ENCODE data around the gene TNNT2. TPM values are rescaled to one million over a fixed set of nuclear protein-coding genes. Genes with fewer than 3 reads are reported as not detected.

Gene TNNT2
- total RNA-seq, 1 donor, result not detected

DNA sequence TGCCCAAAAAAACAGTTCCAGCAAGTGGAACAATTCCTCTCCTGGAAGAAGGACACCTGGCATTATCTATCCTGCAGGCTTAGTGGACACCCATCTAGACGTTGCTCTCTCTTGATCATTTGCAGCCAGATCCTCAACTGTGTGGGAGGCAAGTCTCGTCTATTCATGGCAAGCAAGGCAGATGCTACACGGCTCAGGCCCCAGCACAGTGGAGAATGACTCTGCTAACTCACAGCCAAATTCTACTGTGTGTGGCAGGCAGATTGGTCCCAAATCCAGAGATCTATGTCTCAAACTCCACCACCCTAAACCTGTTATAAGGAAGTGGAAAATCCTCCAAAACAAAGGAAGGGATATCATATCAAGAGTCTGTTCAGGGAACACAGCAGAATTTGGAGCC lies 7.0 kb downstream of the TNNT2 start:
- no peak overlapping the region for H3K27ac ChIP-seq (ENCODE audit: low read depth, low read length)
- TF ChIP-seq, protein P1, sequence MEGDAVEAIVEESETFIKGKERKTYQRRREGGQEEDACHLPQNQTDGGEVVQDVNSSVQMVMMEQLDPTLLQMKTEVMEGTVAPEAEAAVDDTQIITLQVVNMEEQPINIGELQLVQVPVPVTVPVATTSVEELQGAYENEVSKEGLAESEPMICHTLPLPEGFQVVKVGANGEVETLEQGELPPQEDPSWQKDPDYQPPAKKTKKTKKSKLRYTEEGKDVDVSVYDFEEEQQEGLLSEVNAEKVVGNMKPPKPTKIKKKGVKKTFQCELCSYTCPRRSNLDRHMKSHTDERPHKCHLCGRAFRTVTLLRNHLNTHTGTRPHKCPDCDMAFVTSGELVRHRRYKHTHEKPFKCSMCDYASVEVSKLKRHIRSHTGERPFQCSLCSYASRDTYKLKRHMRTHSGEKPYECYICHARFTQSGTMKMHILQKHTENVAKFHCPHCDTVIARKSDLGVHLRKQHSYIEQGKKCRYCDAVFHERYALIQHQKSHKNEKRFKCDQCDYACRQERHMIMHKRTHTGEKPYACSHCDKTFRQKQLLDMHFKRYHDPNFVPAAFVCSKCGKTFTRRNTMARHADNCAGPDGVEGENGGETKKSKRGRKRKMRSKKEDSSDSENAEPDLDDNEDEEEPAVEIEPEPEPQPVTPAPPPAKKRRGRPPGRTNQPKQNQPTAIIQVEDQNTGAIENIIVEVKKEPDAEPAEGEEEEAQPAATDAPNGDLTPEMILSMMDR (IDR thresholded peaks at IDR 0.05; ENCODE audit: extremely low read depth, low read depth, low read length), result no peak
- H3K36me3 ChIP-seq (ENCODE audit: insufficient read depth, low read length), result no peaks in the 10 kb centered on the region
- no peak overlapping the region for H2AFZ ChIP-seq (ENCODE audit: low read length)
- no peaks in the 10 kb centered on the region for H3K9me3 ChIP-seq (ENCODE audit: low read depth, low read length)
- no peaks in the 10 kb centered on the region for H3K79me2 ChIP-seq (ENCODE audit: insufficient read depth, low read length)
- H4K20me1 ChIP-seq (ENCODE audit: insufficient read depth, low read length), result no peaks in the 10 kb centered on the region
- peaks cover 83% of the 10 kb centered on the region for H3K27me3 ChIP-seq (ENCODE audit: insufficient read depth, low read length)
- H3K4me3 ChIP-seq (ENCODE audit: insufficient read depth, low read length), result no peak overlapping the region
- DNase-seq (ENCODE audit: insufficient read length, low spot score, missing footprints), result peak; percentile 39
- no peak overlapping the region for H3K4me2 ChIP-seq (ENCODE audit: insufficient read depth, low read length)
- H3K4me1 ChIP-seq (ENCODE audit: insufficient read depth, low read length), result no peaks in the 10 kb centered on the region

DNA sequence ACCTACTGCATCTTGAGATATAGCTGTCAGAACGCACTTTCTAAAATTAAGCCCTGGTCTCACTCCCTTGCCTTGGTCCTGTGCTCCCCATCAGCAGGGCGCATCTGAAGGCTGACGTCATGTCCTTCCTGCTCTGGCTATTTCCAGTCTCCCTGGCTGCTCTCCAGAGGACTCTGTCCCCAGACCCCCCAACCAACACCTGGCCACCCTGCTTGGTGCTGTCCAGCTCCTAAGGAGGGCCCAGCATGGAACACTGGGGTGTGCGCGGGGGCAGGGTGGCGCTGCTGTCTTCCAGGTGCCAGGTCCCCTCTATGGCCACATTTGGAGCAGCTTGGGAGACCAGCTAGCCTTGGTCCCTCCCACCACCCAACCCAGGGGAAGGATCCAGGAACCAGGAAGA lies 8.3 kb downstream of the TNNT2 start:
- no peak overlapping the region for H3K4me2 ChIP-seq (ENCODE audit: insufficient read depth, low read length)
- H3K79me2 ChIP-seq (ENCODE audit: insufficient read depth, low read length), result no peaks in the 10 kb centered on the region
- TF ChIP-seq, protein P1 (IDR thresholded peaks at IDR 0.05; ENCODE audit: extremely low read depth, low read depth, low read length), result no peak
- DNase-seq (ENCODE audit: insufficient read length, low spot score, missing footprints), result peak; percentile 43
- H3K27me3 ChIP-seq (ENCODE audit: insufficient read depth, low read length), result peaks cover 70% of the 10 kb centered on the region
- no peak overlapping the region for H2AFZ ChIP-seq (ENCODE audit: low read length)
- H4K20me1 ChIP-seq (ENCODE audit: insufficient read depth, low read length), result no peaks in the 10 kb centered on the region
- no peak overlapping the region for H3K4me3 ChIP-seq (ENCODE audit: insufficient read depth, low read length)
- no peaks in the 10 kb centered on the region for H3K9me3 ChIP-seq (ENCODE audit: low read depth, low read length)
- H3K27ac ChIP-seq (ENCODE audit: low read depth, low read length), result no peak overlapping the region
- no peaks in the 10 kb centered on the region for H3K36me3 ChIP-seq (ENCODE audit: insufficient read depth, low read length)
- no peaks in the 10 kb centered on the region for H3K4me1 ChIP-seq (ENCODE audit: insufficient read depth, low read length)

DNA sequence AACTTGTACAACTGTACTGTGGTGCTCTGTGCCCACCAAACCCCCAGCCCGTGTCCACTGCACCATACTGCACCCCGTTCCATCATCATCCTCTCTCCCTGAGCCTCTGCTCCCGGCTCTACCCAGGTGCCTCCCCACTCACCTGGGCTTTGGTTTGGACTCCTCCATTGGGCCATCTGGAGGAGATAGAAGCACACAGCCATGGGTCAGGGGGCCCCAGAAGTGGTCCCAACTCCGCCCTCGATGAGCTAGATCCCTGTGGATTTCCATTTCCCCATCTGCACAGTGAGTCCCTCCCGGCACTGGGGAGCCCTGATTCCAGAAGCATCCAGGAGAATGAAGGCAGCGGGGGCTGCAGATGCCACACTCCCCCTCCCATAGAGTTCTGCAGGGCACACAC lies 10.8 kb downstream of the TNNT2 start:
- Histone ChIP-seq H2AFZ (ENCODE audit: low read length) (no peak overlapping the region), H3K4me3 (ENCODE audit: insufficient read depth, low read length) (no peak overlapping the region), H3K9me3 (ENCODE audit: low read depth, low read length) (no peaks in the 10 kb centered on the region), H4K20me1 (ENCODE audit: insufficient read depth, low read length) (no peaks in the 10 kb centered on the region), H3K4me2 (ENCODE audit: insufficient read depth, low read length) (no peak overlapping the region), H3K4me1 (ENCODE audit: insufficient read depth, low read length) (no peaks in the 10 kb centered on the region), H3K36me3 (ENCODE audit: insufficient read depth, low read length) (no peaks in the 10 kb centered on the region), H3K27ac (ENCODE audit: low read depth, low read length) (no peak overlapping the region), H3K27me3 (ENCODE audit: insufficient read depth, low read length) (peaks cover 64% of the 10 kb centered on the region), H3K79me2 (ENCODE audit: insufficient read depth, low read length) (no peaks in the 10 kb centered on the region)
- DNase-seq (ENCODE audit: insufficient read length, low spot score, missing footprints), result peak; percentile 8
- TF ChIP-seq, protein P1 (IDR thresholded peaks at IDR 0.05; ENCODE audit: extremely low read depth, low read depth, low read length), result no peak

DNA sequence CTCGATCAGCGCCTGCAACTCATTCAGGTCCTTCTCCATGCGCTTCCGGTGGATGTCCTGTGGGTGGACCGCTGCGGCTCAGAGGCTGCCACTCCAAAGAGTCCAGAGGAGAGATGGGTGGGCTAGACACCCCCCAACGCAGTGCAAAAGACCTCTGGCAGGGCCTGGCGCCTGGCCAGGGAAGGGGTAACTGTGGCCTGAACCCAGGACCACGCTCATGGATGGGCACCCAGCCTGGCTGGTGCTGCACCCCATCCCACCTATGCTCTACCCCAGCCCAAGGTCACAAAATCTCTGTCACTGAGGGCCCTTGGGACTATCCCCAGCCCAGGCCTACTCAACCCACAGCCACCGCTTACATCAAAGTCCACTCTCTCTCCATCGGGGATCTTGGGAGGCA lies 12.2 kb downstream of the TNNT2 start:
- no peaks in the 10 kb centered on the region for H4K20me1 ChIP-seq (ENCODE audit: insufficient read depth, low read length)
- H3K27me3 ChIP-seq (ENCODE audit: insufficient read depth, low read length), result peaks cover 57% of the 10 kb centered on the region
- H3K36me3 ChIP-seq (ENCODE audit: insufficient read depth, low read length), result no peaks in the 10 kb centered on the region
- H2AFZ ChIP-seq (ENCODE audit: low read length), result no peak overlapping the region
- H3K4me3 ChIP-seq (ENCODE audit: insufficient read depth, low read length), result no peak overlapping the region
- DNase-seq (ENCODE audit: insufficient read length, low spot score, missing footprints), result peak; percentile 32
- no peaks in the 10 kb centered on the region for H3K79me2 ChIP-seq (ENCODE audit: insufficient read depth, low read length)
- TF ChIP-seq, protein P1 (IDR thresholded peaks at IDR 0.05; ENCODE audit: extremely low read depth, low read depth, low read length), result no peak
- no peak overlapping the region for H3K27ac ChIP-seq (ENCODE audit: low read depth, low read length)
- H3K4me1 ChIP-seq (ENCODE audit: insufficient read depth, low read length), result no peaks in the 10 kb centered on the region
- no peak overlapping the region for H3K4me2 ChIP-seq (ENCODE audit: insufficient read depth, low read length)
- H3K9me3 ChIP-seq (ENCODE audit: low read depth, low read length), result no peaks in the 10 kb centered on the region
